Mesothelial cell of epicardium (in vitro differentiated cells): ENCODE results near the gene RFC1. TPM values are rescaled to one million over a fixed set of nuclear protein-coding genes. Genes with fewer than 3 reads are reported as not detected.
"Not testable (repeated sequence)": the region's sequence is repeated elsewhere in the genome, so short reads cannot be mapped to it uniquely, and the experiment has no call there.

ENCODE experiments used
- DNase-seq, 2 experiments: peaks; one replicate each; pipeline ENCODE4 v3.0.0; 2021; ENCODE audit warnings: low spot score in 2 of 2; ENCODE audit not compliant: unreplicated experiment in 2 of 2
- H3K27ac Mint-ChIP-seq: 2 replicates; pipeline ENCODE4 v1.8.0; 2021; ENCODE audit warnings: mixed read lengths
- H3K27me3 Mint-ChIP-seq: 2 replicates; pipeline ENCODE4 v1.8.0; 2021; ENCODE audit warnings: low read depth, mixed read lengths
- H3K36me3 Mint-ChIP-seq: 2 replicates; pipeline ENCODE4 v1.8.0; 2021; ENCODE audit warnings: mixed read lengths
- H3K4me1 Mint-ChIP-seq: 2 replicates; pipeline ENCODE4 v1.8.0; 2021; ENCODE audit warnings: mixed read lengths
- H3K4me3 Mint-ChIP-seq: 2 replicates; pipeline ENCODE4 v1.8.0; 2021; ENCODE audit warnings: mild to moderate bottlenecking, moderate library complexity, mixed read lengths
- H3K9me3 Mint-ChIP-seq: 2 replicates; pipeline ENCODE4 v1.8.0; 2021; ENCODE audit warnings: mixed read lengths
- total RNA-seq: library from RNA; stranded (reverse); gene quantifications from 3 replicates; pipeline ENCODE4 v1.2.1, GENCODE V29; 2021
- TF ChIP-seq, protein P1 (sequence below): fragments of 200-600 bp; sonication (generic); IDR thresholded peaks from one replicate; pipeline ENCODE4 v1.5.0; 2021; ENCODE audit warnings: antibody characterized with exemption; ENCODE audit not compliant: unreplicated experiment

The RFC1 gene
- total RNA-seq, 1 donor from 2014 or later, result 53.7 TPM

DNA sequence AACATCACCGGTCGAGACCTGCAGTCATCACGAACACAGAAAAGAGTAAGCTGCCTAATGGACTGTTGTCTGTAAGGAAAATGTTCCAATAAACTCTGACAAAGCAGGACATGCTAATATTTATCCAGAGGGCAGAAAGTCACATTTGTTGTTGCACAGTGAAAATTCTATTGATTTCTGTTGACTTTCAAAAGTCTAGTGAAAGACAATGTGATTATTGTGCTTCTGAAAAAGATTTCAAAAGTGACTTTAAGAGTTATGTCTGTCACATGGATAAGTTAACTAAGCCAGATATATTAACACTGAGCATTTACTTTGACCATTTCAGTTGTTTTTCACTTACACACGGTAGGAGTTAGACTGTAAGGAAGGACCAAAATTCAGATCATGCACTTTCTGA, 9.3 kb upstream of the RFC1 start:
- Mint-ChIP-seq H3K27ac (no peak overlapping the region), H3K4me1 (no peaks in the 10 kb centered on the region), H3K4me3 (no peak overlapping the region), H3K27me3 (peaks cover 18% of the 10 kb centered on the region), H3K9me3 (peaks cover 42% of the 10 kb centered on the region), H3K36me3 (peaks cover 3% of the 10 kb centered on the region)
- TF ChIP-seq, protein P1, sequence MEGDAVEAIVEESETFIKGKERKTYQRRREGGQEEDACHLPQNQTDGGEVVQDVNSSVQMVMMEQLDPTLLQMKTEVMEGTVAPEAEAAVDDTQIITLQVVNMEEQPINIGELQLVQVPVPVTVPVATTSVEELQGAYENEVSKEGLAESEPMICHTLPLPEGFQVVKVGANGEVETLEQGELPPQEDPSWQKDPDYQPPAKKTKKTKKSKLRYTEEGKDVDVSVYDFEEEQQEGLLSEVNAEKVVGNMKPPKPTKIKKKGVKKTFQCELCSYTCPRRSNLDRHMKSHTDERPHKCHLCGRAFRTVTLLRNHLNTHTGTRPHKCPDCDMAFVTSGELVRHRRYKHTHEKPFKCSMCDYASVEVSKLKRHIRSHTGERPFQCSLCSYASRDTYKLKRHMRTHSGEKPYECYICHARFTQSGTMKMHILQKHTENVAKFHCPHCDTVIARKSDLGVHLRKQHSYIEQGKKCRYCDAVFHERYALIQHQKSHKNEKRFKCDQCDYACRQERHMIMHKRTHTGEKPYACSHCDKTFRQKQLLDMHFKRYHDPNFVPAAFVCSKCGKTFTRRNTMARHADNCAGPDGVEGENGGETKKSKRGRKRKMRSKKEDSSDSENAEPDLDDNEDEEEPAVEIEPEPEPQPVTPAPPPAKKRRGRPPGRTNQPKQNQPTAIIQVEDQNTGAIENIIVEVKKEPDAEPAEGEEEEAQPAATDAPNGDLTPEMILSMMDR, result no peak
- no peak for DNase-seq

DNA sequence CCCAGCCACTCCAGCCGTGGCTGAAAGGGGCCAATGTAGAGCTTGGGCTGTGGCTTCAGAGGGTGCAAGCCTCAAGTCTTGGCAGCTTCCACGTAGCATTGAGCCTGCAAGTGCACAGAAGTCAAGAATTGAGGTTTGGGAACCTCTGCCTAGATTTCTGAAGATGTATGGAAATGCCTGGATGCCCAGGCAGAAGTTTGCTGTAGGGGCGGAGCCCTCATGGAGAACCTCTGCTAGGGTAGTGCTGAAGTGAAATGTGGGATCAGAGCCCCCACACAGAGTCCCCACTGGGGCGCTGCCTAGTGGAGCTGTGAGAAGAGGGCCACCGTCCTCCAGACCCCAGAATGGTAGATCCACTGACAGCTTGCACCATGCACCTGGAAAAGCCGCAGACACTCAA, 5.0 kb upstream of the RFC1 start:
- not testable (repeated sequence) for DNase-seq, H3K4me3 Mint-ChIP-seq, H3K27me3 Mint-ChIP-seq, H3K4me1 Mint-ChIP-seq, H3K27ac Mint-ChIP-seq, H3K36me3 Mint-ChIP-seq
- H3K9me3 Mint-ChIP-seq, result peaks cover 19% of the 10 kb centered on the region

DNA sequence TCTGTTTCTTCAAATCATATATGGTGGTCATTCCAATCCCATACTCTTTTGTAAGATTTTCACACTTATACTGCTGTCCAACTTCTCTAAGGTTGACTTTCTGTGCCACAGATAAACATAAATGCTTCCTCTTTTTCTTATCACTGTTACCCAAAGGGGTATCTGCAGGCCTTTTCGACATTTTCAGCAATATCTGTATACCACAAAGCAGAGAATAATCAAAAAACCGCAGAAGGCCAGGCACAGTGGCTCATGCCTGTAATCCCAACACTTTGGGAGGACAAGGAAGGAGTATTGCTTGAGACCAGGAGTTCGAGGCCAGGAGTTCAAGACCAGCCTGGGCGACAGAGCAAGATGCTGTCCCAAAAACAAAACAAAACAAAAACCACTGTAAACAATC, 3.1 kb upstream of the RFC1 start:
- H3K9me3 Mint-ChIP-seq, result peaks cover 19% of the 10 kb centered on the region
- TF ChIP-seq, protein P1, result no peak
- peaks cover 3% of the 10 kb centered on the region for H3K36me3 Mint-ChIP-seq
- no peak for DNase-seq
- H3K4me1 Mint-ChIP-seq, result peaks cover 11% of the 10 kb centered on the region
- H3K27me3 Mint-ChIP-seq, result no peaks in the 10 kb centered on the region
- no peak overlapping the region for H3K4me3 Mint-ChIP-seq
- no peak overlapping the region for H3K27ac Mint-ChIP-seq

DNA sequence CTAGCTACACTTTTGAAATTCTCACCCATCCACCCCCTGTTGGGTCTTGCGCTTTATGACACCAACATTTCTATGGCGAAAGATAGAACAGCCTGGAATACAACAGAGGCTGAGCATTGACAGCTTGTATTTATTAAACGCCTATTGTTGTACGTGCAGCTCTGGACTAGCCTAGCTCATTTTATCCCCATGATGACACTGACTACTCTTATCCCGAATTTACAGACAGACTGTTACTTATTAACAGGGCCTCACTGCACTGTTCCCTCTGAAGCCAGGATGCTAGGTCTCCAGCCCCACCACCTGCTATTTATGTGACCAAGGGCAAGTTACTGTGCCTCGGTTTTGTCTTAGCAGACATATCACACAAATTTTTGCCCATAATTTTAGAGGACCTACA, 1.0 kb upstream of the RFC1 start:
- Mint-ChIP-seq H3K27me3 (no peaks in the 10 kb centered on the region), H3K36me3 (peaks cover 2% of the 10 kb centered on the region), H3K9me3 (peaks cover 17% of the 10 kb centered on the region), H3K4me1 (peaks cover 14% of the 10 kb centered on the region), H3K27ac (no peak overlapping the region), H3K4me3 (peak overlapping the region; percentile 93)
- TF ChIP-seq, protein P1, result no peak
- no peak for DNase-seq

DNA sequence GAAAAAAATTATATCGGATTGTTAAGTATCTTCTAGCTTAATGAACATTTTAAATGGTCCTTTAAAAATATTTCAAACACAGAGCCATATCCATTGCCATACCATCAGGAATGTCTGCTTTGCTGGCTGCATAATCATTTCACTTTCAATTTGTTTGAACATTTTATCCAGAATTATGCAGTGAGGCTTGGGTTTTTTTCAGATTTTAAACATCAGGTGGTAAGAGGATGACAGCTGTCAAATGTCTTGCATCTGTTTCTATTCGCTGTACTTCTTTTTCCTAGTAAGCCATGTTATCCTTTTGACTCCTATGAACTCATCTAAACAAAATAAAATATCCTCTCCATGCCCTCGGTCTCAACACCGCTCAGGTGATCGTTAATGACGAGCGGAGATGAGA, 802 bp downstream of the RFC1 start:
- Mint-ChIP-seq H3K4me1 (peaks cover 14% of the 10 kb centered on the region), H3K4me3 (peak overlapping the region; percentile 93), H3K36me3 (peaks cover 2% of the 10 kb centered on the region), H3K27ac (peak overlapping the region; percentile 96), H3K9me3 (peaks cover 3% of the 10 kb centered on the region), H3K27me3 (no peaks in the 10 kb centered on the region)
- DNase-seq, result no peak
- TF ChIP-seq, protein P1, result no peak

DNA sequence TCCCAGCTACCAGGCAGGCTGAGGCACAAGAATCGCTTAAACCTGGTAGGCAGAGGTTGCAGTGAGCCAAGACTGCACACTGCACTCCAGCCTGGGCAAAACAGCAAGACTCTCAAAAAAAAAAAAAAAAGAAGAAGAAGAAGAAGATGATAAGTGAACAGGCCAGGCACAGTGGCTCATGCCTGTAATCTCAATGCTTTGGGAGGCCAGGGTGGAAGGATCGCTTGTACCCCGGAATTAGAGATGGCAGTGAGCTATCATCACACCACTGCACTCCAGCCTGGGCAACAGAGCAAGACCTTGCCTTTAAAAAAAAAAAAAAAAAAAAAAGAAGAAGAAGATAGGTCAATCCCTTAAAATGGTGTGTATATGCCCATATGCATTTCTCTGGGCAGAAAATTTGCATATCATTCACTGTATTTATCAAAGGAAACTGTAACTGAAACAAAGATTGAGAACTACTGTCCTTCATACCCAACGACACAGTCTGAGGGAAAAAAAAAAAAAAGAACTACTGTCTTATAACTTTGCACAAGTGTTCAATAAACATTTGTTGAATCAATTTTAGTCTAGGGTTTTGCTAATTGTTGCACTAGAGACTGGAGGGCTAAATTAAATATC, 2.3 kb downstream of the RFC1 start:
- H3K4me3 Mint-ChIP-seq, result peak overlapping the region; percentile 50
- H3K27me3 Mint-ChIP-seq, result no peaks in the 10 kb centered on the region
- no peak overlapping the region for H3K27ac Mint-ChIP-seq
- TF ChIP-seq, protein P1, result no peak
- peaks cover 2% of the 10 kb centered on the region for H3K36me3 Mint-ChIP-seq
- no peaks in the 10 kb centered on the region for H3K9me3 Mint-ChIP-seq
- H3K4me1 Mint-ChIP-seq, result peaks cover 14% of the 10 kb centered on the region
- no peak for DNase-seq
